Endothelial cell of umbilical vein (primary cell): ENCODE results near the gene JPH2. TPM values are rescaled to one million over a fixed set of nuclear protein-coding genes. Genes with fewer than 3 reads are reported as not detected.
A peak's percentile ranks its signal among the peaks of the same experiment; 100 is the strongest.

Experiments
- BruUV-seq: library from RNA; stranded (reverse); fragments of 400-500 nt; replicated peaks from 2 replicates; lab custom pipeline; 2021; lab: Mats Ljungman, UMichigan
- CTCF ChIA-PET: fragments of 300-600, 350-600 bp; sonication (Branson Sonifier 250); formaldehyde crosslinking; loops from one replicate; lab custom pipeline; 2021; ENCODE audit warnings: antibody characterized with exemption, inconsistent platforms; lab: Charles Lee
- POLR2A ChIA-PET: fragments of 300-600, 350-600 bp; sonication (Branson Sonifier 250); formaldehyde crosslinking; loops from one replicate; lab custom pipeline; 2021; ENCODE audit warnings: antibody characterized with exemption, inconsistent platforms; lab: Charles Lee
- DNase-seq: peaks from one replicate; pipeline ENCODE4 v3.0.0-alpha.2; 2011; ENCODE audit warnings: low read depth, low spot score
- FAIRE-seq: peaks from 2 replicates; lab custom pipeline; 2011; peaks lifted over from hg19 to GRCh38; lab: Jason Lieb, UNC
- H2AFZ ChIP-seq: 2 replicates; pipeline ENCODE4 v1.6.0; 2012; ENCODE audit warnings: low read depth, low read length, control low read depth, inconsistent platforms
- H3K27ac ChIP-seq: 2 replicates; pipeline ENCODE4 v1.5.1; 2011; ENCODE audit warnings: low read depth, mild to moderate bottlenecking, control low read depth, low read length, moderate library complexity; ENCODE audit not compliant: insufficient read depth
- H3K27me3 ChIP-seq, 2 experiments: 2 replicates each; pipeline versions ENCODE4 v1.6.0 to v1.6.1; 2011; ENCODE audit warnings: low read length in 2 of 2, mixed read lengths in 1 of 2; ENCODE audit not compliant: control insufficient read depth in 2 of 2, insufficient read depth in 2 of 2
- H3K36me3 ChIP-seq, 2 experiments: 2 replicates in 1 of 2; 3 replicates in 1 of 2; pipeline ENCODE4 v1.5.1; 2011; ENCODE audit warnings: low read length in 2 of 2, mild to moderate bottlenecking in 1 of 2, moderate library complexity in 1 of 2; ENCODE audit not compliant: control insufficient read depth in 2 of 2, insufficient read depth in 2 of 2; ENCODE audit errors: extremely low read depth in 1 of 2
- H3K4me1 ChIP-seq: 3 replicates; pipeline ENCODE4 v1.5.1; 2011; ENCODE audit warnings: mild to moderate bottlenecking, low read length; ENCODE audit not compliant: control insufficient read depth, insufficient read depth; ENCODE audit errors: extremely low read depth
- H3K4me2 ChIP-seq: 2 replicates; pipeline ENCODE4 v1.6.1; 2011; ENCODE audit warnings: low read length, control low read depth, mixed read lengths; ENCODE audit not compliant: insufficient read depth
- H3K4me3 ChIP-seq, 3 experiments: fragments of 200-600 bp in 1 of 3; sonication (generic), shearing (Covaris generic) in 1 of 3; replicated peaks in 1 of 3; 2 replicates each; pipeline ENCODE4 v1.5.1; 2011 to 2016; ENCODE audit warnings: control low read depth in 3 of 3, low read length in 3 of 3, mild to moderate bottlenecking in 2 of 3, inconsistent platforms in 1 of 3, low read depth in 1 of 3, moderate library complexity in 1 of 3; ENCODE audit not compliant: insufficient read depth in 1 of 3
- H3K79me2 ChIP-seq: 2 replicates; pipeline ENCODE4 v1.6.0; 2012; ENCODE audit warnings: low read length, inconsistent platforms; ENCODE audit not compliant: control insufficient read depth, insufficient read depth
- H3K9ac ChIP-seq: replicated peaks from 2 replicates; pipeline ENCODE3; 2011; ENCODE audit warnings: low read length, control low read depth; ENCODE audit not compliant: insufficient read depth; ENCODE audit errors: extremely low read depth
- H3K9me1 ChIP-seq: replicated peaks from 3 replicates; pipeline ENCODE4 v1.6.0; 2011; ENCODE audit warnings: mild to moderate bottlenecking, low read length; ENCODE audit not compliant: control insufficient read depth, insufficient read depth; ENCODE audit errors: extremely low read depth
- H3K9me3 ChIP-seq: replicated peaks from 2 replicates; pipeline ENCODE4 v1.5.1; 2012; ENCODE audit warnings: low read length, inconsistent platforms; ENCODE audit not compliant: control insufficient read depth, insufficient read depth
- H4K20me1 ChIP-seq: replicated peaks from 2 replicates; pipeline ENCODE3; 2011; ENCODE audit warnings: mild to moderate bottlenecking, low read length; ENCODE audit not compliant: control insufficient read depth, insufficient read depth; ENCODE audit errors: extremely low read depth
- CTCF ChIP-seq, 2 donors: IDR thresholded peaks; 1 replicate in 1 of 2; 2 replicates in 1 of 2; pipeline ENCODE4 v1.5.1; 2011; ENCODE audit warnings: low read length in 2 of 2, mild to moderate bottlenecking in 2 of 2, moderate library complexity in 2 of 2, control low read depth in 1 of 2, inconsistent platforms in 1 of 2, low read depth in 1 of 2; ENCODE audit not compliant: insufficient read depth in 1 of 2; ENCODE audit errors: extremely low read depth in 1 of 2
- EZH2 ChIP-seq: IDR thresholded peaks from 2 replicates; pipeline ENCODE4 v1.6.1; 2012; ENCODE audit warnings: borderline replicate concordance, low read depth, mild to moderate bottlenecking, moderate library complexity, low read length, inconsistent platforms; ENCODE audit not compliant: severe bottlenecking
- FOS ChIP-seq: IDR thresholded peaks from 2 replicates; pipeline ENCODE4 v1.6.1; 2011; ENCODE audit warnings: mild to moderate bottlenecking, low read length, moderate library complexity, borderline replicate concordance; ENCODE audit not compliant: insufficient read depth
- GATA2 ChIP-seq: IDR thresholded peaks from 2 replicates; pipeline ENCODE4 v1.7.0; 2011; ENCODE audit warnings: low read depth, mild to moderate bottlenecking, moderate library complexity, mixed read lengths, low read length; ENCODE audit not compliant: insufficient read length, insufficient read depth
- JUN ChIP-seq: IDR thresholded peaks from 2 replicates; pipeline ENCODE4 v1.6.1; 2011; ENCODE audit warnings: borderline replicate concordance, low read depth; ENCODE audit not compliant: insufficient read length, insufficient read depth
- MAX ChIP-seq: IDR thresholded peaks from 2 replicates; pipeline ENCODE4 v1.6.1; 2011; ENCODE audit not compliant: insufficient read depth, insufficient read length
- MYC ChIP-seq: IDR thresholded peaks from one replicate; pipeline ENCODE4 v1.6.1; 2011; ENCODE audit warnings: mild to moderate bottlenecking, low read depth, low read length
- POLR2A ChIP-seq: IDR thresholded peaks from 2 replicates; pipeline ENCODE4 v1.6.1; 2012; ENCODE audit warnings: low read depth, mild to moderate bottlenecking, control low read depth, low read length
- POLR2AphosphoS5 ChIP-seq: IDR thresholded peaks from 2 replicates; pipeline ENCODE4 v1.6.1; 2012; ENCODE audit warnings: low read depth, mild to moderate bottlenecking, control low read depth, low read length, moderate library complexity; ENCODE audit not compliant: insufficient read depth
- dilution Hi-C: fragments of 300-500 bp; cut with MboI; formaldehyde crosslinking; loops from one replicate; pipeline ENCODE4 v1.15.0; 2019; ENCODE audit warnings: low sequenced_read_pairs; ENCODE audit not compliant: extremely low pct_ligation_motif_present
- intact Hi-C: fragments of 100-400 bp; cut with micrococcal nuclease; formaldehyde crosslinking; loops from one replicate; pipeline ENCODE4 v1.10.0; 2022
- polyA plus RNA-seq, 4 experiments: library from polyadenylated mRNA; depleted of rRNA in 3 of 4; stranded (reverse) in 3 of 4; unstranded in 1 of 4; fragments of >200 nt; gene quantifications; 2 replicates each; pipeline versions ENCODE4 v1.2.1 to v1.2.3, GENCODE V29; 2011 to 2012; ENCODE audit warnings: missing spikeins in 1 of 4
- total RNA-seq: library from RNA; stranded (reverse); gene quantifications from 2 replicates; pipeline ENCODE4 v1.2.3, GENCODE V29; 2021

Gene JPH2
- total and polyA plus RNA-seq, 2 donors (not counting 3 experiments of a cell fraction or from before 2014, with no cell fraction given), result not detected

GRCh38 chr20:44115762-44116644 lies 71.0 kb downstream of the JPH2 start:
- intact Hi-C loops (loop anchor here (1.0 to 10.0 kb wide), 4 partner anchors 74 to 349 kb away; partner anchors contain the start of gene FITM2), dilution Hi-C loops (no loop called here)
- no peak overlapping the region for H3K4me2 ChIP-seq
- H3K27ac ChIP-seq, result no peak overlapping the region
- H3K27me3 ChIP-seq, result peaks cover 6 to 11% of the 10 kb centered on the region in 2 experiments
- DNase-seq, result no peak
- no peak for FAIRE-seq
- H3K9ac ChIP-seq, result no peak overlapping the region
- ChIA-PET CTCF (interaction anchor here (0.5 to 6.5 kb wide), 53 partner anchors 8 to 751 kb away, joined by 3 to 423 read pairs (median 4); partner anchors contain the start of genes FITM2, JPH2 and OSER1), POLR2A (interaction anchor here (1.1 kb wide), 1 partner anchor 74 kb away, joined by 4 read pairs; no protein-coding TSS in a partner anchor)
- TF ChIP-seq EZH2, result peak; percentile 74
- no peak for TF ChIP-seq MAX
- H3K9me3 ChIP-seq, result no peaks in the 10 kb centered on the region
- H2AFZ ChIP-seq, result no peak overlapping the region
- no peaks in the 10 kb centered on the region for H3K36me3 ChIP-seq
- no peaks in the 10 kb centered on the region for H3K79me2 ChIP-seq
- H4K20me1 ChIP-seq, result no peaks in the 10 kb centered on the region
- no peak overlapping the region for H3K4me3 ChIP-seq
- H3K4me1 ChIP-seq, result no peaks in the 10 kb centered on the region
- H3K9me1 ChIP-seq, result no peaks in the 10 kb centered on the region
- BruUV-seq, result no TSS peak

- Histone ChIP-seq H2AFZ (no peak overlapping the region), H3K27me3 (peaks cover 6 to 11% of the 10 kb centered on the region in 2 experiments), H3K36me3 (no peaks in the 10 kb centered on the region), H3K4me2 (no peak overlapping the region), H3K9me1 (no peaks in the 10 kb centered on the region), H3K9me3 (no peaks in the 10 kb centered on the region), H3K9ac (no peak overlapping the region), H3K79me2 (no peaks in the 10 kb centered on the region), H3K4me3 (no peak overlapping the region), H3K4me1 (no peaks in the 10 kb centered on the region), H4K20me1 (no peaks in the 10 kb centered on the region), H3K27ac (no peak overlapping the region)
- FAIRE-seq (no peak), DNase-seq (no peak)
- no TSS peak for BruUV-seq
- intact Hi-C loops (loop anchor here (5.0 to 10.0 kb wide), 2 partner anchors 272 to 350 kb away; no protein-coding TSS in a partner anchor), dilution Hi-C loops (no loop called here)
- ChIA-PET POLR2A (no interaction called here), CTCF (interaction anchor here (2.2 to 4.4 kb wide), 2 partner anchors 75 to 195 kb away, joined by 6 to 49 read pairs; partner anchors contain the start of gene FITM2)
- TF ChIP-seq FOS (no peak), EZH2 (no peak), POLR2A (no peak), CTCF (IDR thresholded peaks at IDR 0.05; ENCODE audit: extremely low read depth in 1 of 2, insufficient read depth in 1 of 2, low read depth in 1 of 2, low read length in 2 of 2) (no peak), JUN (no peak), POLR2AphosphoS5 (no peak), GATA2 (no peak), MYC (no peak), MAX (no peak)
These were observed 71.8 kb downstream of the JPH2 start for GRCh38 chr20:44115181-44115580.
